ENCODE measurements around the gene SPATA17. TPM values are rescaled to one million over a fixed set of nuclear protein-coding genes. Genes with fewer than 3 reads are reported as not detected.

SPATA17 gene
- total and polyA plus RNA-seq, 4 donors = 0.32 to 0.59 TPM; not detected in 2

GRCh38 chr1:217847643-217848042 is 216.5 kb downstream of the SPATA17 start:
- H3K27ac ChIP-seq (ENCODE audit: low read depth in 1 of 2, low read length in 2 of 2) = no peak overlapping the region
- H3K4me1 ChIP-seq (ENCODE audit: control insufficient read depth in 1 of 2, insufficient read depth in 2 of 2, low read length in 2 of 2) = no peaks in the 10 kb centered on the region
- ATAC-seq (ENCODE audit: low FRiP score) (no peak), DNase-seq (no peak)
- intact Hi-C loops (cut with DNase I) = no loop called here
- no peaks in the 10 kb centered on the region for H3K27me3 ChIP-seq (ENCODE audit: control insufficient read depth in 1 of 2, insufficient read depth in 2 of 2, low read length in 1 of 2)
- WGBS, 2 donors = 94 to 98% methylated on average over 3 of the region's 3 CpGs
- no peak overlapping the region for H3K4me3 ChIP-seq (ENCODE audit: low read length in 2 of 2)
- no peaks in the 10 kb centered on the region for H3K36me3 ChIP-seq (ENCODE audit: control insufficient read depth in 1 of 2, insufficient read depth in 2 of 2, low read length in 1 of 2)
- H3K9me3 ChIP-seq (ENCODE audit: control insufficient read depth, low read length) = no peaks in the 10 kb centered on the region

GRCh38 chr1:217856342-217857034 is 225.3 kb downstream of the SPATA17 start:
- Histone ChIP-seq H3K36me3 (ENCODE audit: control insufficient read depth in 1 of 2, insufficient read depth in 2 of 2, low read length in 1 of 2) (no peaks in the 10 kb centered on the region), H3K9me3 (ENCODE audit: control insufficient read depth, low read length) (no peaks in the 10 kb centered on the region), H3K27me3 (ENCODE audit: control insufficient read depth in 1 of 2, insufficient read depth in 2 of 2, low read length in 1 of 2) (peaks cover 0 to under 1% of the 10 kb centered on the region in 2 donors), H3K27ac (ENCODE audit: low read depth in 1 of 2, low read length in 2 of 2) (no peak overlapping the region), H3K4me3 (ENCODE audit: low read length in 2 of 2) (no peak overlapping the region), H3K4me1 (ENCODE audit: control insufficient read depth in 1 of 2, insufficient read depth in 2 of 2, low read length in 2 of 2) (no peaks in the 10 kb centered on the region)
- WGBS, 2 donors = 14 to 20% methylated on average over 6 of the region's 6 CpGs
- intact Hi-C loops (cut with DNase I) = no loop called here
- DNase-seq (no peak), ATAC-seq (ENCODE audit: low FRiP score) (no peak)

- Histone ChIP-seq H3K4me1 (ENCODE audit: control insufficient read depth in 1 of 2, insufficient read depth in 2 of 2, low read length in 2 of 2) (no peaks in the 10 kb centered on the region), H3K4me3 (ENCODE audit: low read length in 2 of 2) (no peak overlapping the region), H3K36me3 (ENCODE audit: control insufficient read depth in 1 of 2, insufficient read depth in 2 of 2, low read length in 1 of 2) (no peaks in the 10 kb centered on the region), H3K9me3 (ENCODE audit: control insufficient read depth, low read length) (no peaks in the 10 kb centered on the region), H3K27me3 (ENCODE audit: control insufficient read depth in 1 of 2, insufficient read depth in 2 of 2, low read length in 1 of 2) (peaks cover 0 to 2% of the 10 kb centered on the region in 2 donors), H3K27ac (ENCODE audit: low read depth in 1 of 2, low read length in 2 of 2) (no peak overlapping the region)
- ATAC-seq (ENCODE audit: low FRiP score) = peak; percentile 41
- DNase-seq = peak in 1 of 2 donors; percentile 53
- intact Hi-C loops (cut with DNase I) = no loop called here
- 3 to 5% methylated on average over 5 of the region's 5 CpGs for WGBS, 2 donors
These were observed 225.9 kb downstream of the SPATA17 start for GRCh38 chr1:217857061-217857460.

- no peak for DNase-seq
- 86 to 93% methylated on average over 1 of the region's 1 CpG for WGBS, 2 donors
- Histone ChIP-seq H3K27me3 (ENCODE audit: control insufficient read depth in 1 of 2, insufficient read depth in 2 of 2, low read length in 1 of 2) (peaks cover 0 to 2% of the 10 kb centered on the region in 2 donors), H3K4me1 (ENCODE audit: control insufficient read depth in 1 of 2, insufficient read depth in 2 of 2, low read length in 2 of 2) (no peaks in the 10 kb centered on the region), H3K9me3 (ENCODE audit: control insufficient read depth, low read length) (no peaks in the 10 kb centered on the region), H3K27ac (ENCODE audit: low read depth in 1 of 2, low read length in 2 of 2) (no peak overlapping the region), H3K36me3 (ENCODE audit: control insufficient read depth in 1 of 2, insufficient read depth in 2 of 2, low read length in 1 of 2) (no peaks in the 10 kb centered on the region), H3K4me3 (ENCODE audit: low read length in 2 of 2) (no peak overlapping the region)
- intact Hi-C loops (cut with DNase I) = no loop called here
- no peak for ATAC-seq (ENCODE audit: low FRiP score)
These were observed 230.5 kb downstream of the SPATA17 start for GRCh38 chr1:217861658-217862057.

GRCh38 chr1:217867446-217867995 is 236.4 kb downstream of the SPATA17 start:
- no peak overlapping the region for H3K4me3 ChIP-seq (ENCODE audit: low read length in 2 of 2)
- no peaks in the 10 kb centered on the region for H3K36me3 ChIP-seq (ENCODE audit: control insufficient read depth in 1 of 2, insufficient read depth in 2 of 2, low read length in 1 of 2)
- DNase-seq (no peak), ATAC-seq (ENCODE audit: low FRiP score) (no peak)
- H3K4me1 ChIP-seq (ENCODE audit: control insufficient read depth in 1 of 2, insufficient read depth in 2 of 2, low read length in 2 of 2) = no peaks in the 10 kb centered on the region
- intact Hi-C loops (cut with DNase I) = no loop called here
- H3K27me3 ChIP-seq (ENCODE audit: control insufficient read depth in 1 of 2, insufficient read depth in 2 of 2, low read length in 1 of 2) = no peaks in the 10 kb centered on the region
- no peak overlapping the region for H3K27ac ChIP-seq (ENCODE audit: low read depth in 1 of 2, low read length in 2 of 2)
- WGBS, 2 donors = 41 to 55% methylated on average over 3 of the region's 3 CpGs
- no peaks in the 10 kb centered on the region for H3K9me3 ChIP-seq (ENCODE audit: control insufficient read depth, low read length)

GRCh38 chr1:217871955-217872354 is 240.8 kb downstream of the SPATA17 start:
- 95 to 97% methylated on average over 2 of the region's 2 CpGs for whole genome bisulfite sequencing, 2 donors
- H3K9me3 ChIP-seq (ENCODE audit: control insufficient read depth, low read length) = no peaks in the 10 kb centered on the region
- no peak for DNase-seq
- H3K27ac ChIP-seq (ENCODE audit: low read depth in 1 of 2, low read length in 2 of 2) = no peak overlapping the region
- intact Hi-C loops (cut with DNase I) = no loop called here
- no peak for ATAC-seq (ENCODE audit: low FRiP score)
- no peaks in the 10 kb centered on the region for H3K36me3 ChIP-seq (ENCODE audit: control insufficient read depth in 1 of 2, insufficient read depth in 2 of 2, low read length in 1 of 2)
- no peaks in the 10 kb centered on the region for H3K27me3 ChIP-seq (ENCODE audit: control insufficient read depth in 1 of 2, insufficient read depth in 2 of 2, low read length in 1 of 2)
- H3K4me1 ChIP-seq (ENCODE audit: control insufficient read depth in 1 of 2, insufficient read depth in 2 of 2, low read length in 2 of 2) = no peaks in the 10 kb centered on the region
- no peak overlapping the region for H3K4me3 ChIP-seq (ENCODE audit: low read length in 2 of 2)

GRCh38 chr1:217875229-217875628 is 244.1 kb downstream of the SPATA17 start:
- ATAC-seq (ENCODE audit: low FRiP score) = no peak
- intact Hi-C loops (cut with DNase I) = no loop called here

GRCh38 chr1:217876401-217876800 is 245.3 kb downstream of the SPATA17 start:
- Histone ChIP-seq H3K4me3 (ENCODE audit: low read length in 2 of 2) (no peak overlapping the region), H3K27ac (ENCODE audit: low read depth in 1 of 2, low read length in 2 of 2) (no peak overlapping the region), H3K27me3 (ENCODE audit: control insufficient read depth in 1 of 2, insufficient read depth in 2 of 2, low read length in 1 of 2) (no peaks in the 10 kb centered on the region), H3K36me3 (ENCODE audit: control insufficient read depth in 1 of 2, insufficient read depth in 2 of 2, low read length in 1 of 2) (no peaks in the 10 kb centered on the region), H3K4me1 (ENCODE audit: control insufficient read depth in 1 of 2, insufficient read depth in 2 of 2, low read length in 2 of 2) (no peaks in the 10 kb centered on the region), H3K9me3 (ENCODE audit: control insufficient read depth, low read length) (no peaks in the 10 kb centered on the region)
- no peak for ATAC-seq (ENCODE audit: low FRiP score)
- intact Hi-C loops (cut with DNase I) = no loop called here
- DNase-seq = no peak
- 69 to 80% methylated on average over 1 of the region's 1 CpG for WGBS, 2 donors

More at GRCh38 chr1:217875229-217875628, 244.1 kb downstream of the SPATA17 start:
- Histone ChIP-seq H3K4me3 (ENCODE audit: low read length in 2 of 2) (no peak overlapping the region), H3K27ac (ENCODE audit: low read depth in 1 of 2, low read length in 2 of 2) (no peak overlapping the region), H3K4me1 (ENCODE audit: control insufficient read depth in 1 of 2, insufficient read depth in 2 of 2, low read length in 2 of 2) (no peaks in the 10 kb centered on the region), H3K9me3 (ENCODE audit: control insufficient read depth, low read length) (no peaks in the 10 kb centered on the region), H3K36me3 (ENCODE audit: control insufficient read depth in 1 of 2, insufficient read depth in 2 of 2, low read length in 1 of 2) (no peaks in the 10 kb centered on the region), H3K27me3 (ENCODE audit: control insufficient read depth in 1 of 2, insufficient read depth in 2 of 2, low read length in 1 of 2) (no peaks in the 10 kb centered on the region)
- no peak for DNase-seq

- intact Hi-C loops (cut with DNase I) = no loop called here
- 75 to 76% methylated on average over 5 of the region's 5 CpGs for WGBS, 2 donors
These were observed 245.8 kb downstream of the SPATA17 start for GRCh38 chr1:217876896-217877295.

More at GRCh38 chr1:217876896-217877295, 245.8 kb downstream of the SPATA17 start:
- no peaks in the 10 kb centered on the region for H3K27me3 ChIP-seq (ENCODE audit: control insufficient read depth in 1 of 2, insufficient read depth in 2 of 2, low read length in 1 of 2)
- ATAC-seq (ENCODE audit: low FRiP score) (no peak), DNase-seq (no peak)
- H3K27ac ChIP-seq (ENCODE audit: low read depth in 1 of 2, low read length in 2 of 2) = no peak overlapping the region
- H3K4me3 ChIP-seq (ENCODE audit: low read length in 2 of 2) = no peak overlapping the region
- H3K4me1 ChIP-seq (ENCODE audit: control insufficient read depth in 1 of 2, insufficient read depth in 2 of 2, low read length in 2 of 2) = no peaks in the 10 kb centered on the region
- no peaks in the 10 kb centered on the region for H3K36me3 ChIP-seq (ENCODE audit: control insufficient read depth in 1 of 2, insufficient read depth in 2 of 2, low read length in 1 of 2)
- H3K9me3 ChIP-seq (ENCODE audit: control insufficient read depth, low read length) = no peaks in the 10 kb centered on the region
